GM10248 (cell line): Measurements from ENCODE around the gene MMP17.

ENCODE experiments used
- CTCF ChIA-PET: fragments of 300-600 bp; sonication (Branson Sonifier 250); formaldehyde crosslinking; extraction: SDS; loops from one replicate; lab custom pipeline; 2021; ENCODE audit warnings: antibody characterized with exemption; lab: Yijun Ruan, JAX
- POLR2A ChIA-PET: fragments of 350-650 bp; sonication (Branson Sonifier 250); formaldehyde crosslinking; extraction: SDS; loops from one replicate; lab custom pipeline; 2020; ENCODE audit warnings: antibody characterized with exemption; lab: Yijun Ruan, JAX
- DNase-seq: peaks from one replicate; pipeline ENCODE4 v3.0.0; 2012; ENCODE audit errors: extremely low spot score
- CTCF ChIP-seq: IDR thresholded peaks from 2 replicates; pipeline ENCODE4 v1.5.1; 2012; ENCODE audit warnings: mild to moderate bottlenecking, low read depth; ENCODE audit errors: extremely low read depth, missing control alignments, control extremely low read depth

MMP17 gene

GRCh38 chr12:131786331-131786730 is 41.9 kb upstream of the MMP17 start:
- POLR2A ChIA-PET: no interaction called here
- DNase-seq: no peak
- no peak for TF ChIP-seq CTCF
- CTCF ChIA-PET: no interaction called here

DNA sequence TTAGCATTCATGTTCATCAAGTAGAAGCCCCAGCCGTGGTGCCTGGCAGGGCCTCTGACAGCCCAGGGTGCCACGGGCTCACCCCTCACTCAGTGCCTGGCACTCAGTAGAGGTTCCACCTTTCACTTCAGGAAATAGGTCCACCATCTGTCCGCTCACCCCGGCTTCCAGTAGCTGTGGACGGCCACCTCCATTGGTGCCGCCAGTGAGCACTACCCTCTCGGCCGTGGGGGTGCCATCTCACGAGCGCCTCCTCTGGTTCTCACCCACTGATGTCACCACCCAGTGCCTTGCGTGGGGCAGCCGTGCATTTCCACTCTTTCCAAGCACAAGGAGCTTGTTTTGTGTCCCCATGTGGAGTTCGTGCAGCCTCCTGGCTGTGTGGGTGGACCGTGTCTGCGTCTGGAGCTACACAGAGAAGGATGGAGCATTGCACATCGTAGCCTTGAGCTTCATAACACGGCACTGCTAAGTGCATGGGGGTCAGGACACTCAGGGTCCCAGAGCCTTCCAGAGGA is 41.0 kb upstream of the MMP17 start:
- ChIA-PET CTCF (no interaction called here), POLR2A (no interaction called here)
- TF ChIP-seq CTCF: no peak
- no peak for DNase-seq

GRCh38 chr12:131788070-131788469 is 40.1 kb upstream of the MMP17 start:
- ChIA-PET CTCF (interaction anchor here (1.8 kb wide), 1 partner anchor 7 kb away, joined by 5 read pairs; no protein-coding TSS in a partner anchor), POLR2A (no interaction called here)
- TF ChIP-seq CTCF: no peak
- no peak for DNase-seq

GRCh38 chr12:131789638-131790037 is 38.6 kb upstream of the MMP17 start:
- ChIA-PET POLR2A (no interaction called here), CTCF (interaction anchor here (1.0 to 1.8 kb wide), 2 partner anchors 9 to 63 kb away, joined by 3 to 5 read pairs; no protein-coding TSS in a partner anchor)
- TF ChIP-seq CTCF: no peak
- no peak for DNase-seq

DNA sequence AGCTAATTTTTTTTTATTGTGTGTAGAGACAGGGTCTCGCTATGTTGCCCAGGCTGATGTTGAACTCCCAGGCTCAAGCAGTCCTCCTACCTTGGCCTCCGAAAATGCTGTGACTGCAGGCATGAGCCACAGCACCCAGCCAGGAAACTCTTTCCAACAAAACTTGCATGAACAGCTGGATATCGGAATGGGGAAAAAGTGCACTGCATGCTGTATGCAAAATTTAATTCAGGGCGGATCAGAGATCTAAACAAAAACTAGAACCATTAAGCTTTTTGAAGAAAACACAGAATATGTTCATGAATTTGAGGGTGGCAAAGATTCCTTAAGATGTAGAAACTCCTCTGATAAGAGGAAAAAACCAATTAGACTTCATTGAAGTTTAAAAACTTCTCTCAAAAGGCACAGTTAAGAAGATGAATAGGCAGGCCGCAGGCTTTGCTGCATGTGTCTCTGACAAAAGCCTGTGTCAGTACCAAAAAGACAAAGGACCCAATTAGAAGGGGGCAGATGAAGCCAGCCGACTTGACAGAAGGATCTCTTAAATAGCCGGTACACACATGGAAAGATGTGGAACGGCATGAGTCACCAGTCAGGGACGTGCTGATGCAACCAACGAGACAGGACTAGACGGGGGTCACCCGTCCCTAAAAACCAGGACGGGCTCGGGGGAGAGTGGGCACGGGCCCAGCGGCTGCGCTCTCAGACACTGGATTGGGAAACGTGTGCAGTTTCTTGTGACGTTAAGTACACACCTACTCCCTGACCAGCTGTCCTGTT is 34.8 kb upstream of the MMP17 start:
- DNase-seq: no peak
- no peak for TF ChIP-seq CTCF
- ChIA-PET CTCF (no interaction called here), POLR2A (no interaction called here)

GRCh38 chr12:131794061-131794460 is 34.1 kb upstream of the MMP17 start:
- CTCF ChIA-PET: interaction anchor here (1.2 kb wide), 1 partner anchor 41 kb away, joined by 3 read pairs; no protein-coding TSS in a partner anchor
- DNase-seq: no peak
- no peak for TF ChIP-seq CTCF
- POLR2A ChIA-PET: no interaction called here
